ENCODE results near the gene NR3C2. TPM values are rescaled to one million over a fixed set of nuclear protein-coding genes. Genes with fewer than 3 reads are reported as not detected.
"Not testable (repeated sequence)": the region's sequence is repeated elsewhere in the genome, so short reads cannot be mapped to it uniquely, and the experiment has no call there.

The NR3C2 gene
- total RNA-seq, 1 donor from 2014 or later: 11.5 TPM

- DNase-seq (ENCODE audit: extremely low spot score, unreplicated experiment): no peak
- H3K27me3 Mint-ChIP-seq: no peaks in the 10 kb centered on the region
- no peaks in the 10 kb centered on the region for H3K36me3 Mint-ChIP-seq
- no peak overlapping the region for H3K4me3 Mint-ChIP-seq
- no peaks in the 10 kb centered on the region for H3K9me3 Mint-ChIP-seq
- H3K27ac Mint-ChIP-seq: no peak overlapping the region
- no peak for TF ChIP-seq CTCF (conservative IDR thresholded peaks at IDR 0.05)
- peaks cover 6% of the 10 kb centered on the region for H3K4me1 Mint-ChIP-seq (ENCODE audit: unreplicated experiment)
These were observed 299.0 kb downstream of the NR3C2 start for GRCh38 chr4:148143174-148143573.

- no peaks in the 10 kb centered on the region for H3K9me3 Mint-ChIP-seq
- no peak overlapping the region for H3K27ac Mint-ChIP-seq
- H3K4me3 Mint-ChIP-seq: no peak overlapping the region
- no peaks in the 10 kb centered on the region for H3K27me3 Mint-ChIP-seq
- no peak for TF ChIP-seq CTCF (conservative IDR thresholded peaks at IDR 0.05)
- peaks cover 6% of the 10 kb centered on the region for H3K4me1 Mint-ChIP-seq (ENCODE audit: unreplicated experiment)
- DNase-seq (ENCODE audit: extremely low spot score, unreplicated experiment): no peak
- no peaks in the 10 kb centered on the region for H3K36me3 Mint-ChIP-seq
These were observed 300.7 kb downstream of the NR3C2 start for GRCh38 chr4:148141501-148141900.

- peaks cover 8% of the 10 kb centered on the region for H3K9me3 Mint-ChIP-seq
- DNase-seq (ENCODE audit: extremely low spot score, unreplicated experiment): no peak
- H3K36me3 Mint-ChIP-seq: peaks cover 6% of the 10 kb centered on the region
- no peak overlapping the region for H3K27ac Mint-ChIP-seq
- H3K4me3 Mint-ChIP-seq: no peak overlapping the region
- no peaks in the 10 kb centered on the region for H3K27me3 Mint-ChIP-seq
- no peak for TF ChIP-seq CTCF (conservative IDR thresholded peaks at IDR 0.05)
- no peaks in the 10 kb centered on the region for H3K4me1 Mint-ChIP-seq (ENCODE audit: unreplicated experiment)
These were observed 315.4 kb downstream of the NR3C2 start for GRCh38 chr4:148126825-148127224.

GRCh38 chr4:148124512-148124911 is 317.7 kb downstream of the NR3C2 start:
- H3K27me3 Mint-ChIP-seq: no peaks in the 10 kb centered on the region
- peaks cover 12% of the 10 kb centered on the region for H3K36me3 Mint-ChIP-seq
- no peak overlapping the region for H3K27ac Mint-ChIP-seq
- no peak overlapping the region for H3K4me3 Mint-ChIP-seq
- no peaks in the 10 kb centered on the region for H3K4me1 Mint-ChIP-seq (ENCODE audit: unreplicated experiment)
- peaks cover 8% of the 10 kb centered on the region for H3K9me3 Mint-ChIP-seq
- TF ChIP-seq CTCF (conservative IDR thresholded peaks at IDR 0.05): no peak
- DNase-seq (ENCODE audit: extremely low spot score, unreplicated experiment): no peak

- H3K4me3 Mint-ChIP-seq; DNase-seq (ENCODE audit: extremely low spot score, unreplicated experiment); H3K27me3 Mint-ChIP-seq; H3K4me1 Mint-ChIP-seq (ENCODE audit: unreplicated experiment); H3K9me3 Mint-ChIP-seq; H3K27ac Mint-ChIP-seq: not testable (repeated sequence)
- peaks cover 22% of the 10 kb centered on the region for H3K36me3 Mint-ChIP-seq
These were observed 319.1 kb downstream of the NR3C2 start for GRCh38 chr4:148123161-148123560.

GRCh38 chr4:148120216-148120615 is 322.0 kb downstream of the NR3C2 start:
- peaks cover 8% of the 10 kb centered on the region for H3K9me3 Mint-ChIP-seq
- H3K27me3 Mint-ChIP-seq: no peaks in the 10 kb centered on the region
- no peak overlapping the region for H3K4me3 Mint-ChIP-seq
- no peaks in the 10 kb centered on the region for H3K4me1 Mint-ChIP-seq (ENCODE audit: unreplicated experiment)
- TF ChIP-seq CTCF (conservative IDR thresholded peaks at IDR 0.05): no peak
- H3K27ac Mint-ChIP-seq: no peak overlapping the region
- no peak for DNase-seq (ENCODE audit: extremely low spot score, unreplicated experiment)
- H3K36me3 Mint-ChIP-seq: peaks cover 26% of the 10 kb centered on the region

Measured in type B pancreatic cell (in vitro differentiated cells).